Activated effector memory CD4-positive, alpha-beta T cell treated with Interleukin-2 at 50 U/mL for 16 hours (primary cell): ENCODE results near the gene TMEM196.

Experiments used
- DNase-seq: peaks from one replicate; pipeline ENCODE4 v3.0.0-alpha.2; 2020

Gene TMEM196

DNA sequence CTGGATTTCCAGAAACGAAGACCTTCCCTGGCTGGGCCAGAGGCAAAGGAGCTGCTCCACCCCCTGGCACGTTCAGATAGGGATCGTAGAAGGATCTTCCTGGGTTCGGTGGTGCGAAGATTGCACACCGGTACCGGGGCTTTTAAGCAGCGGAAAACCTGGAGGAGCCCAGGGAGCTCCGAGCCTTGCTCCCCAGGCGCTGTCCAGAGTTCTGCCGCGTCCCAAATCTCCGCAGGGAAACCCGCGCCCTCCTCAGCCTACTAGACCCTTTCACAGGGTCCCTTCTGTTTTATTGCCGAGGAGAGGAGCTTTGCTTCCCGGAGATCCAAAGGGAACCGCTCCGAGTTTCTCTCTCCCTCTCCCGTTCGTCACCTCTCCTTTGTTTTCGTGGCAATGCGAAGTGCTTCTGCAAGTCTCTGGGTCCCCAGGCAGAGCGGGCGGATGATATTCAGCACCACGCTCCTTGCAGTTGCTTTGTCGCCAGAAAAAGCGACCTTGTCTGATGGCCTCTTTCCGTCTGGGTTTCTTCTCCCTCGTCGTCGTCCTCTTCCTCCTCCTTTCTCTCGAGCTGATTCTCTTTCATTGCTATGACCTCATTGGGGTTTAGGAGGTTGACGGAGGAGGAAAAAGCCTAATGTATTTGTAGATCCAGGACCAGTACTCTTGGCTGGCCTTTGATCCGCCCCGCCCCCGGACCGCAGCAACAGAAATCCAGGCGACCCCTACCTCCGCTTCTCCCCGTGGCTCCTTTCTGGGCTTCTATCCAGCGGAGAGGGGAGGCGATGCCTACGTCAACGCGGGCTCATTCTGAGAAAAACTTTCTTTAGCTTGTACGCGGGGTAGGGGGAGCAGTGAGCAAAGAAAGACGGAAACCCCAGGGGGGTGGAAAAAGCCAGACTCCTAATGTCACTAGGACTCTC lies at the start of gene TMEM196:
TSS of gene TMEM196 (minus strand) at position 777 of the 920 bp plus-strand sequence. CDS start 921 bp downstream, outside the sequence.
- no peak for DNase-seq

GRCh38 chr7:19816128-19816527 lies 42.7 kb upstream of the TMEM196 start:
- DNase-seq = no peak

DNA sequence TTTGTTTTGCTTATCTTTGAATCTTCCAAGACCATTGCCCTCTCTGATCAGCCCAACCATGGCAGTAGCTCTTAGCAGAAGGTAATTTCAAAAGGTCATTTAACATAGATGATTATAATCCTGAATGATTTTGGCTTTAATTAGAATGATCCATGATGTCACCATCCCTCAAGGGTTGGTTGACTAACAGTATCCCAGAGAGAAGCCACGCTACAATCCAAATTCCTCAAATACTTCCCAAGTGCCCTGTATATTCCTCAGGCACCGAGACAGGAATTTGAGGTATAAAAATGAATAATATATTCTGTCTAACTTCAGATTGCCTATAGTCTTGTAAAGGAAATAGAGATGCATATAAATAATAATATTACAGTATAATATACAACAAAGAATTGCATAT lies 42.1 kb upstream of the TMEM196 start:
- no peak for DNase-seq

DNA sequence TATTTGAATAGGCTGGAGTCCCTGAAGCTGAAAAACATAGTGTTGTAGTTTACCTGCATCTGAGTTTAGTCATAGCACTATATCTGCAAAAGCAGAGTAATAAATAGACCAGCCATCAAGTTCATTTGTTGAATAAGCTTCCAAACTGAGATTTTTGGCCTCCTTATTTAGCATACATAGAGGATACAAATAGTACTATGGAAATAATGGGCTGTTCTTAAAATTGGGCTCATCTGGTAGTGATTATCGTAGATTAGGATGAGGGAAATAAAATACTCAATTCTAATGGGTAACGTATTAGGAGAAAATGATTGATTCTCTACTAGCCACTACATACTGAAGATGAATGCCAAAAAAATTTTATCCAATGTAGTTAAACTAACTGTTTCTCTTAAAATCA lies 41.4 kb upstream of the TMEM196 start:
- no peak for DNase-seq

GRCh38 chr7:19811386-19811785 lies 38.0 kb upstream of the TMEM196 start:
- no peak for DNase-seq

GRCh38 chr7:19798986-19799385 lies 25.6 kb upstream of the TMEM196 start:
- no peak for DNase-seq

GRCh38 chr7:19783541-19783940 lies 10.1 kb upstream of the TMEM196 start:
- DNase-seq = no peak

DNA sequence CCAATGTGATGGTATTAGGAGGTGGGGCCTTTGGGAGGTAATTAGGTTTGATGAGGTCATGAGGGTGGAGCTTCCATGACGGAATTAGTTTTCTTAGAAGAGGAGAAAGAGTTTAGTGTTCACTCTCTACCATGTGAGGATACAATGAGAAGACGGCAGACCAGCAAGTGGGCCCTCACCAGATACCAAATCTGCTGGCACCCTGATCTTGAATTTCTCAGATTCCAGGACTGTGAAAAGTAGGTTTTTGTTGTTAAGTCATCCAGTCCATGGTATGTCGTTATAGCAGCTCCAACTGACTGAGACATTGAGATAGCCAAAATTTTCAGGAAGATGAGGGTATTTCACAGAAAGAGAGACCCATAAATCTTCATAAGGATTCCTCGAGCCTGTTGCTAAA lies 3.6 kb upstream of the TMEM196 start:
- DNase-seq = no peak

DNA sequence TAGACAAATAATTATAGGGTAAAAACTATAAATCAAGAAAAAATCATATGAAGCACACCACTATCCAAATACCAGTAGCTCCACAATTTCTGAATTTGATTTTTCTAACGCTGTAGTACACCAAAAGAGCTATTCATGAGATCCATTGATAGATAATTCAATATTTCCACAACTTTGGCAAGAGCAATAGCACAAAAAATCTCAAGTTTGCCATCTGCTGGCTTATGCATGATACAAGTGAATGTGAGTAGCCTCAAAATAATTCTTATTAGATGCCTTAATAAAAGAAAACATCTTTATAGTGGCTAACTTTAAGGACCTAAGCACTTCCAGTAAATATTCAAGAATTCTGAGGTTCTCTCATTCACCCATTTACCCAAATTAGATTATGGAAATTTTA lies 2.2 kb upstream of the TMEM196 start:
- no peak for DNase-seq

GRCh38 chr7:19772306-19772705 lies 1.1 kb downstream of the TMEM196 start:
- DNase-seq = no peak

DNA sequence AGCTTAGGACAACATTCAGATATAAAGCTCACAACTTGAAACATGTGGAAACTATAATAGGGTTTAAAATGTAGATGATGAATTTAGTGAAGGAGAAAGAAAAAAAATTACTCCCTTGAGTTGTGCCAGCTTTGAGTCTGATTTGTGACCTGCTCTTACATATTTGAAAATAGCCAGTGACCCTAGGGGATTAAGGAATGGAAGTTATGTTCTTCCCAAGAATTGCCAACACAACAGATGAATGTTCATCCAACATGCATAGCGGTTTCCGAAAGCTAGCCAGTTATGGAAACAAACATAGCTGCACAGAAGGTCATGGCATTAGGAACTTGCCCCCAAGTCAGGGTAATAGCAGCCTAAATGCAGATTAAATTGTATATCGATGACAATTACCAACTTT lies 10.8 kb downstream of the TMEM196 start:
- DNase-seq = no peak

GRCh38 chr7:19754521-19755116 lies 18.8 kb downstream of the TMEM196 start:
- no peak for DNase-seq

GRCh38 chr7:19752020-19752419 lies 21.4 kb downstream of the TMEM196 start:
- DNase-seq = no peak

- no peak for DNase-seq
Measured at GRCh38 chr7:19749658-19750057, 23.8 kb downstream of the TMEM196 start.

GRCh38 chr7:19747740-19748339 lies 25.6 kb downstream of the TMEM196 start:
- DNase-seq = no peak

DNA sequence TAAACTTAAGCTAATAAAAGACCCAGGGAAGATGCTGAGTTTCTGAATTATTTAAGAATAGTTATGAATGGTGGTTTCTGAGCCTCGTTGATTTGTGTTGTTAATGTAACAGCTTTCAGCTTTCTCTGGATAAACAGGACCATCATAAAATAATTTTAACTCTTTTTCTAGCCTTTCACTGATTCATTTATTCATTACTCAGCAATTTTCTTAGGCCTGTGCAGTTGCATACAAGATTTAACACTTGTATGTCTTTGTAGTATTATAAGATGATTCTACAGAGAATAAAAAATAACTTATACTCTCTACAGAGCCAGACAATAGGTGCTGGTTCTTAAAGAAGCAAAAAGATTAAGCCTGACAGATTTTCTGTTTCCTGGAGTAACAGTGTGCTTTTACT lies 29.3 kb downstream of the TMEM196 start:
- DNase-seq = no peak

DNA sequence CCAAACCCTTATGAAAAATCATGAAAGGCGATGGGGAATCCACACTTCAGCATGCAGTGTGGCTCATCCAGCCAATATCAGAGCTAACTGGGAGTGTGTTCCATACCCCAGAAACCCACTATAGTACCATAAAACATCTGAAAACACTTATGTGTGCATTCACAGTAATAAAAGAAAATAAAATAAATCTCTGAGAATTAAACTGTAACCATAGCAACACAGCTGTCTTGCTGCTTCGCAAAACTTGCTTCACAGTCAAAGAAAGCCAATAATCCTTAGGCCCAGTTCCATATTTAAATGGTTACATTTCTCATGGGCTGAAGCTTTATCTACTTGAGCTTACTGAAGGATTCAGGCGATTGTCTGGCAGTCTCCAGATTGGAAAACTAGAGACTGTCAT lies 44.7 kb downstream of the TMEM196 start:
- DNase-seq = no peak

DNA sequence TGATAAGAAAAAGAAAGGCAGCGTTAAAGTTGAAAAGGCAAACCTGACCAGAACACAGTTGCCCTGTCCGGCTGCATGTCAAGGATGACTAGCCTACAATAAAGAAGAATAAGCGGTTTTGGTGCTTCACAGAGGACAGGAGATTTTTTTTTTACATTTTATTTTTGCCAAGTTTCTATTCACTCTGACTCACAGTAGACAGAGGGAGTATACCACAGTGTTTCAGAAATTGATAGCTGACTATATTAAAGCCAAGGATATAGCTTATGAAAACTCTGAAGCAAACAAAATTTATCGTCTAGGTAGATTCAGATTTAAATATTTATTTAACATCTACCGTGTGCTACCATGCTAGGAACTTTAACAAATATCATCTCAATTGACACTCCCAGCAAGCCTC lies 47.6 kb downstream of the TMEM196 start:
- DNase-seq = no peak

GRCh38 chr7:19715499-19715898 lies 57.9 kb downstream of the TMEM196 start:
- no peak for DNase-seq

DNA sequence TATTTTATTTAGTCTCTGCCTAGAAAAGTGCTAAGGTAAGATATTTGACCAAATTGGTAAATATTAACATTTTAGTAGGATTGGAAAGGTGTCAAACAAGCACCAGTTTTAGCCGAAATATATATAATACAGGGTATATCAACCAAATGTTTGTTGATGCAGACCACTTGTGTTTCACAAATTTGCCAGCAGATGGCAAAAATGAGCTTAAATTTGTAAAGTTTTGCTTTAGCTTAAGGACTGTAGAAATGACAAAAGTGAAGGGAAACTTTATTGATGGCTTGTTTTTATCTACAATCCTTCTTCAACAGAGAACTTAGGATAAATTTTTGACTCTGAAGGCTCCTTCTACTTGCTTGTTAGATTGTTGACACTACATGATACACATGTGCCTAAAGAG lies 59.7 kb downstream of the TMEM196 start:
- DNase-seq = no peak

GRCh38 chr7:19709249-19709578 lies 64.2 kb downstream of the TMEM196 start:
- DNase-seq = no peak

GRCh38 chr7:19708397-19709248 lies 64.8 kb downstream of the TMEM196 start, which contains the start of gene POLR1F:
Gene POLR1F, minus strand, starts transcription at chr7:19709037. Its CDS starts 21 bp downstream, at chr7:19709016.
- DNase-seq = peak; percentile 90

- DNase-seq = no peak
Measured at GRCh38 chr7:19707240-19707639, 66.2 kb downstream of the TMEM196 start.
